Ammon's horn (tissue), 1 donor: ENCODE results near the gene EEF1E1.

Source experiments
- DNase-seq: peaks from one replicate; pipeline ENCODE4 v3.0.0-alpha.2; 2016; ENCODE audit warnings: low spot score

EEF1E1 gene

GRCh38 chr6:8087870-8088754 lies 14.2 kb downstream of the EEF1E1 start:
- no peak for DNase-seq

GRCh38 chr6:8086755-8087306 lies 15.5 kb downstream of the EEF1E1 start:
- no peak for DNase-seq

- DNase-seq: no peak
Observed at GRCh38 chr6:8085053-8085511, 17.3 kb downstream of the EEF1E1 start.

GRCh38 chr6:8084586-8084985 lies 17.8 kb downstream of the EEF1E1 start:
- no peak for DNase-seq

- no peak for DNase-seq
Observed at GRCh38 chr6:8082954-8083858, 19.1 kb downstream of the EEF1E1 start.

- no peak for DNase-seq
Observed at GRCh38 chr6:8082572-8082953, 19.8 kb downstream of the EEF1E1 start.

GRCh38 chr6:8080362-8081151 lies 21.8 kb downstream of the EEF1E1 start:
- no peak for DNase-seq

- DNase-seq: no peak
Observed at GRCh38 chr6:8079126-8079525, 23.2 kb downstream of the EEF1E1 start.

GRCh38 chr6:8077991-8078390 lies 24.4 kb downstream of the EEF1E1 start:
- no peak for DNase-seq

- no peak for DNase-seq
Observed at GRCh38 chr6:8075704-8076103, 26.6 kb downstream of the EEF1E1 start.

- no peak for DNase-seq
Observed at GRCh38 chr6:8075185-8075584, 27.2 kb downstream of the EEF1E1 start.

- no peak for DNase-seq
Observed at GRCh38 chr6:8074213-8074612, 28.1 kb downstream of the EEF1E1 start.

- no peak for DNase-seq
Observed at GRCh38 chr6:8073758-8074157, 28.6 kb downstream of the EEF1E1 start.

- no peak for DNase-seq
Observed at GRCh38 chr6:8070718-8071117, 31.6 kb downstream of the EEF1E1 start.

- no peak for DNase-seq
Observed at GRCh38 chr6:8069631-8070284, 32.6 kb downstream of the EEF1E1 start.

GRCh38 chr6:8069151-8069550 lies 33.2 kb downstream of the EEF1E1 start:
- no peak for DNase-seq

GRCh38 chr6:8066108-8066507 lies 36.2 kb downstream of the EEF1E1 start:
- DNase-seq: no peak

- no peak for DNase-seq
Observed at GRCh38 chr6:8065519-8065911, 36.8 kb downstream of the EEF1E1 start.

GRCh38 chr6:8064638-8065518 lies 37.5 kb downstream of the EEF1E1 start:
- DNase-seq: no peak
